WERI-Rb-1 (cell line): ENCODE data around the gene WAS.
"Not testable (repeated sequence)": the region's sequence is repeated elsewhere in the genome, so short reads cannot be mapped to it uniquely, and the experiment has no call there.

Experiments used
- DNase-seq: peaks from one replicate; pipeline ENCODE4 v3.0.0-alpha.2; 2020
- H3K27ac ChIP-seq: fragments of 250-450 bp; sonication (Bioruptor Pico); 2 replicates; pipeline ENCODE4 v1.5.1; 2020; ENCODE audit warnings: mild to moderate bottlenecking, moderate library complexity
- H3K27me3 ChIP-seq: fragments of 250-450 bp; sonication (Bioruptor Pico); 2 replicates; pipeline ENCODE4 v1.5.1; 2021; ENCODE audit warnings: mild to moderate bottlenecking, low read depth, moderate library complexity; ENCODE audit not compliant: insufficient read depth, severe bottlenecking
- H3K36me3 ChIP-seq: fragments of 250-450 bp; sonication (Bioruptor Pico); 2 replicates; pipeline ENCODE4 v1.5.1; 2020; ENCODE audit warnings: mild to moderate bottlenecking, moderate library complexity
- H3K4me3 ChIP-seq: 2 replicates; pipeline ENCODE4 v1.5.1; 2011; ENCODE audit warnings: low read depth, mild to moderate bottlenecking, control low read depth, low read length
- H3K9me3 ChIP-seq: fragments of 250-450 bp; sonication (Bioruptor Pico); 2 replicates; pipeline ENCODE4 v1.5.1; 2021; ENCODE audit warnings: mild to moderate bottlenecking, moderate library complexity; ENCODE audit not compliant: severe bottlenecking
- TF ChIP-seq, protein P1 (sequence below): IDR thresholded peaks from 2 replicates; pipeline ENCODE4 v1.5.1; 2011; ENCODE audit warnings: low read depth, mild to moderate bottlenecking, control low read depth, inconsistent platforms, low read length

WAS gene

DNA sequence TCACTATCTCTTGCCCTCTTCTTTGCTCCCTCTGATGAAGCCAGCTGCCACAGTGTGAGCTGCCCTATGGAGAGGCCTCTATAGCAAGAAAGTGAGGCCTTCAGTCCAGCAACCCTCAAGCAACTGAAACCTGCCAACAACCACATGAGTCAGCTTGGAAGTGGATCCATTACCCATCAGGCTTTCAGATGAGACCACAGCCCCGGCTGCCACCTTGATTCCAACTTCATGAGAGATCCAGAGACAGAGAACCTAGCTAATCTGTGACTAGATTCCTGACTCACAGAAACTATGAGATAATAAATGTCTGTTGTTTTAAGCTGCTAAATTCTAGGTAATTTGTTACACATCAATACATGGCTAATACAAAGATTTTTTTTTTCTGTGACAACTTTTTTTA, 20.4 kb upstream of the WAS start:
- Histone ChIP-seq H3K27ac (no peak overlapping the region), H3K9me3 (peaks cover 2% of the 10 kb centered on the region), H3K4me3 (no peak overlapping the region), H3K27me3 (peaks cover 3% of the 10 kb centered on the region), H3K36me3 (no peaks in the 10 kb centered on the region)
- DNase-seq, result no peak
- TF ChIP-seq, protein P1, sequence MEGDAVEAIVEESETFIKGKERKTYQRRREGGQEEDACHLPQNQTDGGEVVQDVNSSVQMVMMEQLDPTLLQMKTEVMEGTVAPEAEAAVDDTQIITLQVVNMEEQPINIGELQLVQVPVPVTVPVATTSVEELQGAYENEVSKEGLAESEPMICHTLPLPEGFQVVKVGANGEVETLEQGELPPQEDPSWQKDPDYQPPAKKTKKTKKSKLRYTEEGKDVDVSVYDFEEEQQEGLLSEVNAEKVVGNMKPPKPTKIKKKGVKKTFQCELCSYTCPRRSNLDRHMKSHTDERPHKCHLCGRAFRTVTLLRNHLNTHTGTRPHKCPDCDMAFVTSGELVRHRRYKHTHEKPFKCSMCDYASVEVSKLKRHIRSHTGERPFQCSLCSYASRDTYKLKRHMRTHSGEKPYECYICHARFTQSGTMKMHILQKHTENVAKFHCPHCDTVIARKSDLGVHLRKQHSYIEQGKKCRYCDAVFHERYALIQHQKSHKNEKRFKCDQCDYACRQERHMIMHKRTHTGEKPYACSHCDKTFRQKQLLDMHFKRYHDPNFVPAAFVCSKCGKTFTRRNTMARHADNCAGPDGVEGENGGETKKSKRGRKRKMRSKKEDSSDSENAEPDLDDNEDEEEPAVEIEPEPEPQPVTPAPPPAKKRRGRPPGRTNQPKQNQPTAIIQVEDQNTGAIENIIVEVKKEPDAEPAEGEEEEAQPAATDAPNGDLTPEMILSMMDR, result no peak

- H3K27ac ChIP-seq, result no peak overlapping the region
- no peak overlapping the region for H3K4me3 ChIP-seq
- no peak for DNase-seq
- peaks cover 2% of the 10 kb centered on the region for H3K9me3 ChIP-seq
- H3K36me3 ChIP-seq, result no peaks in the 10 kb centered on the region
- TF ChIP-seq, protein P1, result no peak
- H3K27me3 ChIP-seq, result peaks cover 3% of the 10 kb centered on the region
These were observed 19.4 kb upstream of the WAS start for GRCh38 chrX:48664156-48664555.

DNA sequence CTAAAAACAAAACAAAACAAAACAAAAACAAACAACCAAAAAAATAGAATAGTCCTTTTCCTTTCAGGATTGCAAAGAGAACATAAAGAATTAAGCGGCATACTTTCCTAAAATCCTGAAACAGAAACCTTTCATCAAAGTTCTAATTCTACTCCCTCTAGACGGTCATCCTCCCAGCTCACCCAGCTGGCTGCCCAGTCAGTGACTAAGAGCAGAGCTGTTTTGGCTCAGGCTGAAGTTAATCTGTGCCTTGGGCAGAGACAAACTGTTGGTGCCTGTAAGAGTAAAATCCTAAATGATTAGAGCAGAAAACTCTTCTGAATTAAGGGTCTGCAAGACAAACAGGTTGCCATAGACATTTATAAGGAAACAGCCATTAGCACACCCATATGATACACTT, 17.6 kb upstream of the WAS start:
- TF ChIP-seq, protein P1, result no peak
- peaks cover 10% of the 10 kb centered on the region for H3K27me3 ChIP-seq

GRCh38 chrX:48666649-48667048, 16.9 kb upstream of the WAS start:
- Histone ChIP-seq H3K9me3 (no peaks in the 10 kb centered on the region), H3K27ac (no peak overlapping the region), H3K27me3 (peaks cover 8% of the 10 kb centered on the region), H3K4me3 (no peak overlapping the region), H3K36me3 (no peaks in the 10 kb centered on the region)
- TF ChIP-seq, protein P1, result no peak
- no peak for DNase-seq

More for the DNA sequence above, 17.6 kb upstream of the WAS start:
- H3K36me3 ChIP-seq, result no peaks in the 10 kb centered on the region
- H3K27ac ChIP-seq, result no peak overlapping the region
- no peaks in the 10 kb centered on the region for H3K9me3 ChIP-seq
- no peak overlapping the region for H3K4me3 ChIP-seq
- DNase-seq, result no peak

- TF ChIP-seq, protein P1, result no peak
- DNase-seq, result no peak
- Histone ChIP-seq H3K36me3 (no peaks in the 10 kb centered on the region), H3K4me3 (no peak overlapping the region), H3K9me3 (no peaks in the 10 kb centered on the region), H3K27ac (no peak overlapping the region), H3K27me3 (peaks cover 10% of the 10 kb centered on the region)
These were observed 16.1 kb upstream of the WAS start for GRCh38 chrX:48667509-48667908.

GRCh38 chrX:48668187-48668586, 15.4 kb upstream of the WAS start:
- H3K27me3 ChIP-seq, H3K4me3 ChIP-seq, H3K36me3 ChIP-seq, H3K9me3 ChIP-seq, H3K27ac ChIP-seq, DNase-seq: not testable (repeated sequence)
